Neural progenitor cell (in vitro differentiated cells): ENCODE measurements around the gene LIMA1. TPM values are rescaled to one million over a fixed set of nuclear protein-coding genes. Genes with fewer than 3 reads are reported as not detected.
"Not testable (repeated sequence)": the region's sequence is repeated elsewhere in the genome, so short reads cannot be mapped to it uniquely, and the experiment has no call there.

Experiments used
- DNase-seq: peaks from one replicate; pipeline ENCODE4 v3.0.0-alpha.2; 2016; ENCODE audit warnings: low spot score
- H2AFZ ChIP-seq: fragments of 200-600 bp; sonication (generic); replicated peaks from 2 replicates; pipeline ENCODE4 v1.6.1; 2016; ENCODE audit warnings: antibody characterized with exemption
- H3F3A ChIP-seq: fragments of 200-600 bp; sonication (generic); 2 replicates; pipeline ENCODE4 v1.6.1; 2016; ENCODE audit warnings: antibody characterized with exemption, low read depth
- H3K27ac ChIP-seq: fragments of 200-600 bp; sonication (generic); 2 replicates; pipeline ENCODE4 v1.5.1; 2016; ENCODE audit warnings: mild to moderate bottlenecking
- H3K27me3 ChIP-seq: fragments of 200-600 bp; sonication (generic); 2 replicates; pipeline ENCODE4 v1.6.1; 2016; ENCODE audit warnings: mild to moderate bottlenecking, moderate library complexity
- H3K36me3 ChIP-seq: fragments of 200-600 bp; sonication (generic); 2 replicates; pipeline ENCODE4 v1.5.1; 2016
- H3K4me1 ChIP-seq: fragments of 200-600 bp; sonication (generic); 2 replicates; pipeline ENCODE4 v1.6.1; 2016; ENCODE audit warnings: mixed run types
- H3K4me2 ChIP-seq: fragments of 200-600 bp; sonication (generic); 2 replicates; pipeline ENCODE4 v1.6.1; 2016
- H3K4me3 ChIP-seq: fragments of 200-600 bp; sonication (generic); 2 replicates; pipeline ENCODE4 v1.5.1; 2016
- H3K79me2 ChIP-seq: fragments of 200-600 bp; sonication (generic); 2 replicates; pipeline ENCODE4 v1.6.1; 2016; ENCODE audit warnings: low read depth
- H3K9ac ChIP-seq: fragments of 200-600 bp; sonication (generic); 2 replicates; pipeline ENCODE4 v1.6.1; 2016
- H3K9me3 ChIP-seq: fragments of 200-600 bp; sonication (generic); 2 replicates; pipeline ENCODE4 v1.5.1; 2016; ENCODE audit warnings: low read depth
- H4K20me1 ChIP-seq: fragments of 200-600 bp; sonication (generic); 2 replicates; pipeline ENCODE4 v1.6.1; 2016; ENCODE audit warnings: low read depth
- H3K27ac Mint-ChIP-seq: 3 replicates; pipeline ENCODE4 v1.8.0; 2021; ENCODE audit warnings: mixed read lengths
- H3K27me3 Mint-ChIP-seq: 2 replicates; pipeline ENCODE4 v1.8.0; 2022; ENCODE audit warnings: low read depth, mild to moderate bottlenecking, inconsistent platforms, moderate library complexity, mixed read lengths; ENCODE audit not compliant: insufficient read depth
- H3K36me3 Mint-ChIP-seq: 3 replicates; pipeline ENCODE4 v1.8.0; 2021; ENCODE audit warnings: mixed read lengths
- H3K4me1 Mint-ChIP-seq: 3 replicates; pipeline ENCODE4 v1.8.0; 2021; ENCODE audit warnings: mixed read lengths
- H3K4me3 Mint-ChIP-seq: 3 replicates; pipeline ENCODE4 v1.8.0; 2021; ENCODE audit warnings: mild to moderate bottlenecking, moderate library complexity, mixed read lengths
- H3K9me3 Mint-ChIP-seq: 3 replicates; pipeline ENCODE4 v1.8.0; 2020; ENCODE audit warnings: mixed read lengths
- CTCF ChIP-seq: fragments of 200-600 bp; sonication (generic); IDR thresholded peaks from 2 replicates; pipeline ENCODE4 v1.5.1; 2017; ENCODE audit warnings: antibody characterized with exemption, mild to moderate bottlenecking
- EZH2 ChIP-seq: fragments of 200-600 bp; sonication (generic); IDR thresholded peaks from 2 replicates; pipeline ENCODE4 v1.6.1; 2017; ENCODE audit warnings: antibody characterized with exemption, mild to moderate bottlenecking, moderate library complexity
- EZH2phosphoT487 ChIP-seq: fragments of 200-600 bp; sonication (generic); IDR thresholded peaks from 2 replicates; pipeline ENCODE4 v1.6.1; 2017; ENCODE audit warnings: antibody characterized with exemption
- total RNA-seq: library from RNA; depleted of rRNA; stranded (reverse); fragments of >200 nt; gene quantifications from 2 replicates; pipeline ENCODE4 v1.2.3, GENCODE V29; 2015; ENCODE audit warnings: low replicate concordance

Gene LIMA1
- total RNA-seq, 1 donor from 2014 or later, result 25.0 TPM

- Histone ChIP-seq H3K36me3 (no peaks in the 10 kb centered on the region), H3K27ac (no peak overlapping the region), H3F3A (no peaks in the 10 kb centered on the region), H3K9me3 (no peaks in the 10 kb centered on the region), H4K20me1 (no peaks in the 10 kb centered on the region), H3K4me1 (no peaks in the 10 kb centered on the region), H3K9ac (no peak overlapping the region), H3K4me2 (no peak overlapping the region), H3K27me3 (no peaks in the 10 kb centered on the region), H3K79me2 (no peaks in the 10 kb centered on the region), H3K4me3 (no peak overlapping the region), H2AFZ (no peak overlapping the region)
- Mint-ChIP-seq H3K9me3 (no peaks in the 10 kb centered on the region), H3K4me3 (no peak overlapping the region), H3K27ac (no peak overlapping the region), H3K27me3 (peaks cover 2% of the 10 kb centered on the region), H3K36me3 (no peaks in the 10 kb centered on the region), H3K4me1 (no peaks in the 10 kb centered on the region)
- no peak for TF ChIP-seq EZH2phosphoT487
- TF ChIP-seq CTCF, result no peak
- TF ChIP-seq EZH2, result no peak
- no peak for DNase-seq
These were observed 30.1 kb upstream of the LIMA1 start for GRCh38 chr12:50313256-50313931.

- not testable (repeated sequence) for H3K9me3 ChIP-seq, H3K79me2 ChIP-seq, H2AFZ ChIP-seq, H3K9ac ChIP-seq, H3K27ac Mint-ChIP-seq, H3K27me3 Mint-ChIP-seq, H3K4me1 Mint-ChIP-seq, H3K27me3 ChIP-seq, DNase-seq, H3F3A ChIP-seq, H3K27ac ChIP-seq, H3K36me3 ChIP-seq, H3K9me3 Mint-ChIP-seq, H3K4me2 ChIP-seq, H3K4me3 ChIP-seq, H4K20me1 ChIP-seq, H3K36me3 Mint-ChIP-seq, H3K4me1 ChIP-seq, H3K4me3 Mint-ChIP-seq
These were observed 28.7 kb upstream of the LIMA1 start for GRCh38 chr12:50311858-50312609.

GRCh38 chr12:50309950-50310349, 26.6 kb upstream of the LIMA1 start:
- H3K27me3 Mint-ChIP-seq, result no peaks in the 10 kb centered on the region
- TF ChIP-seq CTCF (no peak), EZH2 (no peak), EZH2phosphoT487 (no peak)
- H3K4me1 Mint-ChIP-seq, result no peaks in the 10 kb centered on the region
- Histone ChIP-seq H3K4me3 (no peak overlapping the region), H3K36me3 (no peaks in the 10 kb centered on the region), H2AFZ (no peak overlapping the region), H3K9me3 (no peaks in the 10 kb centered on the region), H3K27me3 (no peaks in the 10 kb centered on the region), H3K79me2 (no peaks in the 10 kb centered on the region), H4K20me1 (no peaks in the 10 kb centered on the region), H3K27ac (no peak overlapping the region), H3K9ac (no peak overlapping the region), H3K4me1 (no peaks in the 10 kb centered on the region), H3F3A (no peaks in the 10 kb centered on the region), H3K4me2 (no peak overlapping the region)
- H3K36me3 Mint-ChIP-seq, result no peaks in the 10 kb centered on the region
- no peak overlapping the region for H3K4me3 Mint-ChIP-seq
- no peak for DNase-seq
- H3K27ac Mint-ChIP-seq, result no peak overlapping the region
- no peaks in the 10 kb centered on the region for H3K9me3 Mint-ChIP-seq

- H3K9ac ChIP-seq, result no peak overlapping the region
- H3K36me3 ChIP-seq, result no peaks in the 10 kb centered on the region
- H3K4me3 ChIP-seq, result no peak overlapping the region
- no peak overlapping the region for H3K4me2 ChIP-seq
- H3K79me2 ChIP-seq, result no peaks in the 10 kb centered on the region
- Mint-ChIP-seq H3K27me3 (no peaks in the 10 kb centered on the region), H3K9me3 (no peaks in the 10 kb centered on the region), H3K36me3 (no peaks in the 10 kb centered on the region), H3K4me3 (no peak overlapping the region), H3K27ac (no peak overlapping the region), H3K4me1 (no peaks in the 10 kb centered on the region)
- no peaks in the 10 kb centered on the region for H3K9me3 ChIP-seq
- DNase-seq, result no peak
- no peaks in the 10 kb centered on the region for H3K27me3 ChIP-seq
- no peaks in the 10 kb centered on the region for H3K4me1 ChIP-seq
- H2AFZ ChIP-seq, result no peak overlapping the region
- no peaks in the 10 kb centered on the region for H3F3A ChIP-seq
- no peaks in the 10 kb centered on the region for H4K20me1 ChIP-seq
- TF ChIP-seq EZH2 (no peak), EZH2phosphoT487 (no peak), CTCF (no peak)
- no peak overlapping the region for H3K27ac ChIP-seq
These were observed 19.4 kb upstream of the LIMA1 start for GRCh38 chr12:50302686-50303085.
